Endothelial cell of umbilical vein (primary cell): ENCODE data around the gene GNPTAB. TPM values are rescaled to one million over a fixed set of nuclear protein-coding genes. Genes with fewer than 3 reads are reported as not detected.
"Not testable (repeated sequence)": the region's sequence is repeated elsewhere in the genome, so short reads cannot be mapped to it uniquely, and the experiment has no call there.

ENCODE experiments used
- BruUV-seq: library from RNA; stranded (reverse); fragments of 400-500 nt; replicated peaks from 2 replicates; lab custom pipeline; 2021; lab: Mats Ljungman, UMichigan
- CTCF ChIA-PET: fragments of 300-600, 350-600 bp; sonication (Branson Sonifier 250); formaldehyde crosslinking; loops from one replicate; lab custom pipeline; 2021; ENCODE audit warnings: antibody characterized with exemption, inconsistent platforms; lab: Charles Lee
- POLR2A ChIA-PET: fragments of 300-600, 350-600 bp; sonication (Branson Sonifier 250); formaldehyde crosslinking; loops from one replicate; lab custom pipeline; 2021; ENCODE audit warnings: antibody characterized with exemption, inconsistent platforms; lab: Charles Lee
- DNase-seq: peaks from one replicate; pipeline ENCODE4 v3.0.0-alpha.2; 2011; ENCODE audit warnings: low read depth, low spot score
- FAIRE-seq: peaks from 2 replicates; lab custom pipeline; 2011; peaks lifted over from hg19 to GRCh38; lab: Jason Lieb, UNC
- H2AFZ ChIP-seq: 2 replicates; pipeline ENCODE4 v1.6.0; 2012; ENCODE audit warnings: low read depth, low read length, control low read depth, inconsistent platforms
- H3K27ac ChIP-seq: 2 replicates; pipeline ENCODE4 v1.5.1; 2011; ENCODE audit warnings: low read depth, mild to moderate bottlenecking, control low read depth, low read length, moderate library complexity; ENCODE audit not compliant: insufficient read depth
- H3K27me3 ChIP-seq, 2 experiments: 2 replicates each; pipeline versions ENCODE4 v1.6.0 to v1.6.1; 2011; ENCODE audit warnings: low read length in 2 of 2, mixed read lengths in 1 of 2; ENCODE audit not compliant: control insufficient read depth in 2 of 2, insufficient read depth in 2 of 2
- H3K36me3 ChIP-seq, 2 experiments: 2 replicates in 1 of 2; 3 replicates in 1 of 2; pipeline ENCODE4 v1.5.1; 2011; ENCODE audit warnings: low read length in 2 of 2, mild to moderate bottlenecking in 1 of 2, moderate library complexity in 1 of 2; ENCODE audit not compliant: control insufficient read depth in 2 of 2, insufficient read depth in 2 of 2; ENCODE audit errors: extremely low read depth in 1 of 2
- H3K4me1 ChIP-seq: 3 replicates; pipeline ENCODE4 v1.5.1; 2011; ENCODE audit warnings: mild to moderate bottlenecking, low read length; ENCODE audit not compliant: control insufficient read depth, insufficient read depth; ENCODE audit errors: extremely low read depth
- H3K4me2 ChIP-seq: 2 replicates; pipeline ENCODE4 v1.6.1; 2011; ENCODE audit warnings: low read length, control low read depth, mixed read lengths; ENCODE audit not compliant: insufficient read depth
- H3K4me3 ChIP-seq, 3 experiments: fragments of 200-600 bp in 1 of 3; sonication (generic), shearing (Covaris generic) in 1 of 3; replicated peaks in 1 of 3; 2 replicates each; pipeline ENCODE4 v1.5.1; 2011 to 2016; ENCODE audit warnings: control low read depth in 3 of 3, low read length in 3 of 3, mild to moderate bottlenecking in 2 of 3, inconsistent platforms in 1 of 3, low read depth in 1 of 3, moderate library complexity in 1 of 3; ENCODE audit not compliant: insufficient read depth in 1 of 3
- H3K79me2 ChIP-seq: 2 replicates; pipeline ENCODE4 v1.6.0; 2012; ENCODE audit warnings: low read length, inconsistent platforms; ENCODE audit not compliant: control insufficient read depth, insufficient read depth
- H3K9ac ChIP-seq: replicated peaks from 2 replicates; pipeline ENCODE3; 2011; ENCODE audit warnings: low read length, control low read depth; ENCODE audit not compliant: insufficient read depth; ENCODE audit errors: extremely low read depth
- H3K9me1 ChIP-seq: replicated peaks from 3 replicates; pipeline ENCODE4 v1.6.0; 2011; ENCODE audit warnings: mild to moderate bottlenecking, low read length; ENCODE audit not compliant: control insufficient read depth, insufficient read depth; ENCODE audit errors: extremely low read depth
- H3K9me3 ChIP-seq: replicated peaks from 2 replicates; pipeline ENCODE4 v1.5.1; 2012; ENCODE audit warnings: low read length, inconsistent platforms; ENCODE audit not compliant: control insufficient read depth, insufficient read depth
- H4K20me1 ChIP-seq: replicated peaks from 2 replicates; pipeline ENCODE3; 2011; ENCODE audit warnings: mild to moderate bottlenecking, low read length; ENCODE audit not compliant: control insufficient read depth, insufficient read depth; ENCODE audit errors: extremely low read depth
- EZH2 ChIP-seq: IDR thresholded peaks from 2 replicates; pipeline ENCODE4 v1.6.1; 2012; ENCODE audit warnings: borderline replicate concordance, low read depth, mild to moderate bottlenecking, moderate library complexity, low read length, inconsistent platforms; ENCODE audit not compliant: severe bottlenecking
- FOS ChIP-seq: IDR thresholded peaks from 2 replicates; pipeline ENCODE4 v1.6.1; 2011; ENCODE audit warnings: mild to moderate bottlenecking, low read length, moderate library complexity, borderline replicate concordance; ENCODE audit not compliant: insufficient read depth
- GATA2 ChIP-seq: IDR thresholded peaks from 2 replicates; pipeline ENCODE4 v1.7.0; 2011; ENCODE audit warnings: low read depth, mild to moderate bottlenecking, moderate library complexity, mixed read lengths, low read length; ENCODE audit not compliant: insufficient read length, insufficient read depth
- JUN ChIP-seq: IDR thresholded peaks from 2 replicates; pipeline ENCODE4 v1.6.1; 2011; ENCODE audit warnings: borderline replicate concordance, low read depth; ENCODE audit not compliant: insufficient read length, insufficient read depth
- MYC ChIP-seq: IDR thresholded peaks from one replicate; pipeline ENCODE4 v1.6.1; 2011; ENCODE audit warnings: mild to moderate bottlenecking, low read depth, low read length
- POLR2A ChIP-seq: IDR thresholded peaks from 2 replicates; pipeline ENCODE4 v1.6.1; 2012; ENCODE audit warnings: low read depth, mild to moderate bottlenecking, control low read depth, low read length
- POLR2AphosphoS5 ChIP-seq: IDR thresholded peaks from 2 replicates; pipeline ENCODE4 v1.6.1; 2012; ENCODE audit warnings: low read depth, mild to moderate bottlenecking, control low read depth, low read length, moderate library complexity; ENCODE audit not compliant: insufficient read depth
- dilution Hi-C: fragments of 300-500 bp; cut with MboI; formaldehyde crosslinking; loops from one replicate; pipeline ENCODE4 v1.15.0; 2019; ENCODE audit warnings: low sequenced_read_pairs; ENCODE audit not compliant: extremely low pct_ligation_motif_present
- intact Hi-C: fragments of 100-400 bp; cut with micrococcal nuclease; formaldehyde crosslinking; loops from one replicate; pipeline ENCODE4 v1.10.0; 2022
- polyA plus RNA-seq, 4 experiments: library from polyadenylated mRNA; depleted of rRNA in 3 of 4; stranded (reverse) in 3 of 4; unstranded in 1 of 4; fragments of >200 nt; gene quantifications; 2 replicates each; pipeline versions ENCODE4 v1.2.1 to v1.2.3, GENCODE V29; 2011 to 2012; ENCODE audit warnings: missing spikeins in 1 of 4
- total RNA-seq: library from RNA; stranded (reverse); gene quantifications from 2 replicates; pipeline ENCODE4 v1.2.3, GENCODE V29; 2021
- TF ChIP-seq, protein P1 (sequence below): IDR thresholded peaks from 2 replicates; pipeline ENCODE4 v1.6.1; 2011; ENCODE audit not compliant: insufficient read depth, insufficient read length
- TF ChIP-seq, protein P2 (sequence below), 2 donors: IDR thresholded peaks; 1 replicate in 1 of 2; 2 replicates in 1 of 2; pipeline ENCODE4 v1.5.1; 2011; ENCODE audit warnings: low read length in 2 of 2, mild to moderate bottlenecking in 2 of 2, moderate library complexity in 2 of 2, control low read depth in 1 of 2, inconsistent platforms in 1 of 2, low read depth in 1 of 2; ENCODE audit not compliant: insufficient read depth in 1 of 2; ENCODE audit errors: extremely low read depth in 1 of 2

The GNPTAB gene
- total and polyA plus RNA-seq, 2 donors (not counting 3 experiments of a cell fraction or from before 2014, with no cell fraction given) = 15.6 to 39.5 TPM

GRCh38 chr12:101870925-101871324 is 40.2 kb upstream of the GNPTAB start:
- Histone ChIP-seq H3K4me1 (peaks cover 11% of the 10 kb centered on the region), H3K9me1 (no peaks in the 10 kb centered on the region), H3K4me3 (no peak overlapping the region), H3K79me2 (no peaks in the 10 kb centered on the region), H3K9me3 (no peaks in the 10 kb centered on the region), H2AFZ (no peak overlapping the region), H3K4me2 (no peak overlapping the region), H4K20me1 (no peaks in the 10 kb centered on the region), H3K27ac (no peak overlapping the region), H3K27me3 (no peaks in the 10 kb centered on the region), H3K9ac (no peak overlapping the region), H3K36me3 (no peaks in the 10 kb centered on the region)
- BruUV-seq = no TSS peak
- intact Hi-C loops = loop anchor here (10.0 kb wide), 1 partner anchor 314 kb away; no protein-coding TSS in a partner anchor
- CTCF ChIA-PET = no interaction called here
- TF ChIP-seq FOS (no peak), EZH2 (no peak), MYC (no peak), POLR2AphosphoS5 (no peak), JUN (no peak), GATA2 (no peak), POLR2A (no peak)
- TF ChIP-seq, protein P1, sequence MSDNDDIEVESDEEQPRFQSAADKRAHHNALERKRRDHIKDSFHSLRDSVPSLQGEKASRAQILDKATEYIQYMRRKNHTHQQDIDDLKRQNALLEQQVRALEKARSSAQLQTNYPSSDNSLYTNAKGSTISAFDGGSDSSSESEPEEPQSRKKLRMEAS = no peak
- TF ChIP-seq, protein P2, sequence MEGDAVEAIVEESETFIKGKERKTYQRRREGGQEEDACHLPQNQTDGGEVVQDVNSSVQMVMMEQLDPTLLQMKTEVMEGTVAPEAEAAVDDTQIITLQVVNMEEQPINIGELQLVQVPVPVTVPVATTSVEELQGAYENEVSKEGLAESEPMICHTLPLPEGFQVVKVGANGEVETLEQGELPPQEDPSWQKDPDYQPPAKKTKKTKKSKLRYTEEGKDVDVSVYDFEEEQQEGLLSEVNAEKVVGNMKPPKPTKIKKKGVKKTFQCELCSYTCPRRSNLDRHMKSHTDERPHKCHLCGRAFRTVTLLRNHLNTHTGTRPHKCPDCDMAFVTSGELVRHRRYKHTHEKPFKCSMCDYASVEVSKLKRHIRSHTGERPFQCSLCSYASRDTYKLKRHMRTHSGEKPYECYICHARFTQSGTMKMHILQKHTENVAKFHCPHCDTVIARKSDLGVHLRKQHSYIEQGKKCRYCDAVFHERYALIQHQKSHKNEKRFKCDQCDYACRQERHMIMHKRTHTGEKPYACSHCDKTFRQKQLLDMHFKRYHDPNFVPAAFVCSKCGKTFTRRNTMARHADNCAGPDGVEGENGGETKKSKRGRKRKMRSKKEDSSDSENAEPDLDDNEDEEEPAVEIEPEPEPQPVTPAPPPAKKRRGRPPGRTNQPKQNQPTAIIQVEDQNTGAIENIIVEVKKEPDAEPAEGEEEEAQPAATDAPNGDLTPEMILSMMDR (IDR thresholded peaks at IDR 0.05; ENCODE audit: extremely low read depth in 1 of 2, insufficient read depth in 1 of 2, low read depth in 1 of 2, low read length in 2 of 2) = no peak
- FAIRE-seq (no peak), DNase-seq (no peak)
- dilution Hi-C loops = no loop called here
- POLR2A ChIA-PET = no interaction called here

GRCh38 chr12:101867619-101868018 is 36.9 kb upstream of the GNPTAB start:
- H3K4me3 ChIP-seq, H3K4me2 ChIP-seq, DNase-seq, H3K9ac ChIP-seq, BruUV-seq, H4K20me1 ChIP-seq, intact Hi-C loops, H3K79me2 ChIP-seq, H2AFZ ChIP-seq, H3K27ac ChIP-seq, H3K27me3 ChIP-seq, H3K9me1 ChIP-seq, H3K9me3 ChIP-seq, H3K4me1 ChIP-seq, dilution Hi-C loops, FAIRE-seq, H3K36me3 ChIP-seq, POLR2A ChIA-PET: not testable (repeated sequence)
- CTCF ChIA-PET = interaction anchor here (1.8 kb wide), 1 partner anchor 28 kb away, joined by 5 read pairs; no protein-coding TSS in a partner anchor
